ENCODE data around the gene ZMYM4. TPM values are rescaled to one million over a fixed set of nuclear protein-coding genes. Genes with fewer than 3 reads are reported as not detected.

Gene ZMYM4
- polyA plus RNA-seq, 1 donor (not counting 4 experiments of a cell fraction or from before 2014, with no cell fraction given) = 24.8 TPM

GRCh38 chr1:35442734-35443133 lies 174.2 kb downstream of the ZMYM4 start:
- H2AFZ ChIP-seq (ENCODE audit: control insufficient read depth, low read length) = no peak overlapping the region
- no peak overlapping the region for H3K4me3 ChIP-seq (ENCODE audit: control insufficient read depth in 2 of 3, extremely low read depth in 1 of 3, insufficient read depth in 2 of 3, low read depth in 1 of 3, low read length in 3 of 3)
- H3K79me2 ChIP-seq (ENCODE audit: control insufficient read depth, insufficient read depth, low read length) = no peaks in the 10 kb centered on the region
- no peaks in the 10 kb centered on the region for H3K27me3 ChIP-seq (ENCODE audit: control insufficient read depth, extremely low read depth, insufficient read depth, low read length)
- peak overlapping the region; percentile 19 for H3K27ac ChIP-seq (ENCODE audit: control insufficient read depth, insufficient read depth, low read length)
- FAIRE-seq (no peak), DNase-seq (ENCODE audit: low read depth, low spot score) (no peak)
- TF ChIP-seq, protein P1, sequence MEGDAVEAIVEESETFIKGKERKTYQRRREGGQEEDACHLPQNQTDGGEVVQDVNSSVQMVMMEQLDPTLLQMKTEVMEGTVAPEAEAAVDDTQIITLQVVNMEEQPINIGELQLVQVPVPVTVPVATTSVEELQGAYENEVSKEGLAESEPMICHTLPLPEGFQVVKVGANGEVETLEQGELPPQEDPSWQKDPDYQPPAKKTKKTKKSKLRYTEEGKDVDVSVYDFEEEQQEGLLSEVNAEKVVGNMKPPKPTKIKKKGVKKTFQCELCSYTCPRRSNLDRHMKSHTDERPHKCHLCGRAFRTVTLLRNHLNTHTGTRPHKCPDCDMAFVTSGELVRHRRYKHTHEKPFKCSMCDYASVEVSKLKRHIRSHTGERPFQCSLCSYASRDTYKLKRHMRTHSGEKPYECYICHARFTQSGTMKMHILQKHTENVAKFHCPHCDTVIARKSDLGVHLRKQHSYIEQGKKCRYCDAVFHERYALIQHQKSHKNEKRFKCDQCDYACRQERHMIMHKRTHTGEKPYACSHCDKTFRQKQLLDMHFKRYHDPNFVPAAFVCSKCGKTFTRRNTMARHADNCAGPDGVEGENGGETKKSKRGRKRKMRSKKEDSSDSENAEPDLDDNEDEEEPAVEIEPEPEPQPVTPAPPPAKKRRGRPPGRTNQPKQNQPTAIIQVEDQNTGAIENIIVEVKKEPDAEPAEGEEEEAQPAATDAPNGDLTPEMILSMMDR (optimal IDR thresholded peaks at IDR 0.05 in 1 of 3, IDR thresholded peaks at IDR 0.05 in 1 of 3, conservative IDR thresholded peaks at IDR 0.05 in 1 of 3; ENCODE audit: extremely low read depth in 1 of 3, insufficient read depth in 2 of 3, low read length in 3 of 3) = peak in 1 of 3 experiments; percentile 13
- no peak for TF ChIP-seq EZH2 (IDR thresholded peaks at IDR 0.05; ENCODE audit: low read length)
- no peaks in the 10 kb centered on the region for H3K9me3 ChIP-seq (ENCODE audit: control insufficient read depth, low read depth, low read length)
- peaks cover 2% of the 10 kb centered on the region for H3K9me1 ChIP-seq (ENCODE audit: control insufficient read depth, extremely low read depth, insufficient read depth, low read length)
- peak overlapping the region; percentile 39 for H3K4me2 ChIP-seq (ENCODE audit: control insufficient read depth, extremely low read depth, insufficient read depth, low read depth, low read length)
- peak overlapping the region; percentile 19 for H3K9ac ChIP-seq (ENCODE audit: control insufficient read depth, extremely low read depth, insufficient read depth, low read length)
- dilution Hi-C loops (cut with MboI; ENCODE audit: extremely low pct_ligation_motif_present, low sequenced_read_pairs) = no loop called here
- H3K4me1 ChIP-seq (ENCODE audit: control insufficient read depth, extremely low read depth, insufficient read depth, low read length) = peaks cover 20% of the 10 kb centered on the region
- H4K20me1 ChIP-seq (ENCODE audit: control insufficient read depth, extremely low read depth, insufficient read depth, low read length) = no peaks in the 10 kb centered on the region
- peaks cover 12 to 30% of the 10 kb centered on the region in 2 experiments for H3K36me3 ChIP-seq (ENCODE audit: control insufficient read depth in 2 of 2, extremely low read depth in 1 of 2, insufficient read depth in 2 of 2, low read length in 2 of 2)

- H3K4me2 ChIP-seq (ENCODE audit: control insufficient read depth, extremely low read depth, insufficient read depth, low read depth, low read length) = no peak overlapping the region
- FAIRE-seq (no peak), DNase-seq (ENCODE audit: low read depth, low spot score) (no peak)
- H3K4me3 ChIP-seq (ENCODE audit: control insufficient read depth in 2 of 3, extremely low read depth in 1 of 3, insufficient read depth in 2 of 3, low read depth in 1 of 3, low read length in 3 of 3) = no peak overlapping the region
- H3K27me3 ChIP-seq (ENCODE audit: control insufficient read depth, extremely low read depth, insufficient read depth, low read length) = no peaks in the 10 kb centered on the region
- peaks cover 4% of the 10 kb centered on the region for H3K9me1 ChIP-seq (ENCODE audit: control insufficient read depth, extremely low read depth, insufficient read depth, low read length)
- TF ChIP-seq, protein P1 (optimal IDR thresholded peaks at IDR 0.05 in 1 of 3, IDR thresholded peaks at IDR 0.05 in 1 of 3, conservative IDR thresholded peaks at IDR 0.05 in 1 of 3; ENCODE audit: extremely low read depth in 1 of 3, insufficient read depth in 2 of 3, low read length in 3 of 3) = peak in 1 of 3 experiments; percentile 28
- TF ChIP-seq EZH2 (IDR thresholded peaks at IDR 0.05; ENCODE audit: low read length) = no peak
- no peak overlapping the region for H3K27ac ChIP-seq (ENCODE audit: control insufficient read depth, insufficient read depth, low read length)
- dilution Hi-C loops (cut with MboI; ENCODE audit: extremely low pct_ligation_motif_present, low sequenced_read_pairs) = no loop called here
- no peaks in the 10 kb centered on the region for H3K9me3 ChIP-seq (ENCODE audit: control insufficient read depth, low read depth, low read length)
- H3K79me2 ChIP-seq (ENCODE audit: control insufficient read depth, insufficient read depth, low read length) = no peaks in the 10 kb centered on the region
- no peak overlapping the region for H3K9ac ChIP-seq (ENCODE audit: control insufficient read depth, extremely low read depth, insufficient read depth, low read length)
- H2AFZ ChIP-seq (ENCODE audit: control insufficient read depth, low read length) = no peak overlapping the region
- no peaks in the 10 kb centered on the region for H4K20me1 ChIP-seq (ENCODE audit: control insufficient read depth, extremely low read depth, insufficient read depth, low read length)
- H3K36me3 ChIP-seq (ENCODE audit: control insufficient read depth in 2 of 2, extremely low read depth in 1 of 2, insufficient read depth in 2 of 2, low read length in 2 of 2) = peaks cover 14 to 30% of the 10 kb centered on the region in 2 experiments
- peaks cover 32% of the 10 kb centered on the region for H3K4me1 ChIP-seq (ENCODE audit: control insufficient read depth, extremely low read depth, insufficient read depth, low read length)
Measured at GRCh38 chr1:35443768-35444518, 175.4 kb downstream of the ZMYM4 start.
